Measurements from ENCODE around the gene CFAP221. TPM values are rescaled to one million over a fixed set of nuclear protein-coding genes. Genes with fewer than 3 reads are reported as not detected.

CFAP221 gene
- total RNA-seq, 1 experiment from 2014 or later: 0.20 TPM

DNA sequence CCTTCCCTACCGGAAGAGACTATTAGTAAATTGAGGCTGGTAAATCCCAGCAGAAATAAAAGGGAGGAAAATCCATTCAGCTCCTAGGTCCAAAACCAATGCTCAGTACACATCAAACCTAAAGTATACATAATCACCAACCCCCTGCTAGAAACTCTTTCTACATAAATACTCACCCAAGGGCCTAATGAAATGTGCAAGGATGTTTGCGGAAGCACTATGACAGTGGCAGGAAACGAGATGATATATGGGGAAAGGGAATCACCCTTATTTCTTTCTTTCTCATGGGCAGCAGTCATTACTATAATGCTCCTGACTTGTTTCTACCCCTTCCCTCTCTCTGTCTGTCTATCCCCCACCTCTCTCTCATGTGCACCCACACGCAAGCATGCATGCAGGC is 18.6 kb upstream of the CFAP221 start:
- no peak overlapping the region for H2AFZ ChIP-seq (ENCODE audit: low read length)
- Mint-ChIP-seq H3K36me3 (ENCODE audit: insufficient read depth in 1 of 3, low read depth in 3 of 3) (no peaks in the 10 kb centered on the region; a peak in 2 of 7 replicates), H3K27me3 (ENCODE audit: low read depth) (peaks cover 67% of the 10 kb centered on the region), H3K4me1 (peaks cover 29 to 40% of the 10 kb centered on the region in 2 experiments), H3K9me3 (peaks cover 0 to 4% of the 10 kb centered on the region in 2 experiments; a peak in 1 of 5 replicates), H3K4me3 (no peak overlapping the region), H3K27ac (no peak overlapping the region)
- H3K9me3 ChIP-seq (ENCODE audit: control insufficient read depth, low read depth, low read length): no peaks in the 10 kb centered on the region
- H3K27ac ChIP-seq (ENCODE audit: insufficient read length, low read depth, low read length): no peak overlapping the region
- no peak overlapping the region for H3T11ph ChIP-seq (ENCODE audit: low read length)
- WGBS (ENCODE audit: extremely low coverage, insufficient read length, low lambda C conversion rate): no CpG with 5 or more reads among the region's 4 CpGs
- no peaks in the 10 kb centered on the region for H3K79me1 ChIP-seq (ENCODE audit: insufficient read depth, low read depth, low read length, poor library complexity, severe bottlenecking)
- no peak for DNase-seq
- no peak overlapping the region for H3K9ac ChIP-seq (ENCODE audit: extremely low read depth, insufficient read length, low read length)
- H2BK20ac ChIP-seq (ENCODE audit: low read depth, low read length, poor library complexity, severe bottlenecking): no peak overlapping the region
- no peak overlapping the region for H3K4me2 ChIP-seq (ENCODE audit: insufficient read depth, insufficient read length, low read length)
- H2BK12ac ChIP-seq (ENCODE audit: insufficient read length, low read depth, low read length): no peak overlapping the region
- H2BK5ac ChIP-seq (ENCODE audit: insufficient read length, low read length): no peak overlapping the region
- TF ChIP-seq, protein P1, sequence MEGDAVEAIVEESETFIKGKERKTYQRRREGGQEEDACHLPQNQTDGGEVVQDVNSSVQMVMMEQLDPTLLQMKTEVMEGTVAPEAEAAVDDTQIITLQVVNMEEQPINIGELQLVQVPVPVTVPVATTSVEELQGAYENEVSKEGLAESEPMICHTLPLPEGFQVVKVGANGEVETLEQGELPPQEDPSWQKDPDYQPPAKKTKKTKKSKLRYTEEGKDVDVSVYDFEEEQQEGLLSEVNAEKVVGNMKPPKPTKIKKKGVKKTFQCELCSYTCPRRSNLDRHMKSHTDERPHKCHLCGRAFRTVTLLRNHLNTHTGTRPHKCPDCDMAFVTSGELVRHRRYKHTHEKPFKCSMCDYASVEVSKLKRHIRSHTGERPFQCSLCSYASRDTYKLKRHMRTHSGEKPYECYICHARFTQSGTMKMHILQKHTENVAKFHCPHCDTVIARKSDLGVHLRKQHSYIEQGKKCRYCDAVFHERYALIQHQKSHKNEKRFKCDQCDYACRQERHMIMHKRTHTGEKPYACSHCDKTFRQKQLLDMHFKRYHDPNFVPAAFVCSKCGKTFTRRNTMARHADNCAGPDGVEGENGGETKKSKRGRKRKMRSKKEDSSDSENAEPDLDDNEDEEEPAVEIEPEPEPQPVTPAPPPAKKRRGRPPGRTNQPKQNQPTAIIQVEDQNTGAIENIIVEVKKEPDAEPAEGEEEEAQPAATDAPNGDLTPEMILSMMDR (conservative IDR thresholded peaks at IDR 0.05): no peak
- no peak overlapping the region for H2BK15ac ChIP-seq (ENCODE audit: low read depth, low read length)
- H3K23ac ChIP-seq (ENCODE audit: insufficient read length, low read depth, low read length): no peak overlapping the region
- peaks cover 22% of the 10 kb centered on the region for H3K27me3 ChIP-seq (ENCODE audit: insufficient read depth, low read length)
- no peak overlapping the region for H3K4ac ChIP-seq (ENCODE audit: low read depth, low read length)
- H4K91ac ChIP-seq (ENCODE audit: insufficient read length, low read depth, low read length): no peak overlapping the region
- H2BK120ac ChIP-seq (ENCODE audit: low read depth, low read length, poor library complexity, severe bottlenecking): no peak overlapping the region
- H3K18ac ChIP-seq (ENCODE audit: insufficient read length, low read depth, low read length): no peak overlapping the region
- H4K5ac ChIP-seq (ENCODE audit: insufficient read length, low read depth, low read length): no peak overlapping the region
- H3K14ac ChIP-seq (ENCODE audit: insufficient read depth, low read length): no peak overlapping the region
- no peaks in the 10 kb centered on the region for H4K20me1 ChIP-seq (ENCODE audit: control insufficient read depth, insufficient read depth, insufficient read length)
- H2AK5ac ChIP-seq (ENCODE audit: insufficient read length, low read length): no peak overlapping the region
- no peak overlapping the region for H4K8ac ChIP-seq (replicated peaks; ENCODE audit: insufficient read length, low read depth, low read length)
- no peak overlapping the region for H3K56ac ChIP-seq (ENCODE audit: insufficient read length, low read depth, low read length)
- H3K4me1 ChIP-seq (ENCODE audit: insufficient read depth, low read length): no peaks in the 10 kb centered on the region
- no peaks in the 10 kb centered on the region for H3K79me2 ChIP-seq (ENCODE audit: insufficient read depth, low read length)
- H3K23me2 ChIP-seq (ENCODE audit: insufficient read length, low read depth, low read length, poor library complexity, severe bottlenecking): peaks cover 8% of the 10 kb centered on the region

All from H9 (cell line).